ENCODE data around the gene C19orf38. TPM values are rescaled to one million over a fixed set of nuclear protein-coding genes. Genes with fewer than 3 reads are reported as not detected.

Gene C19orf38
- total RNA-seq, 1 experiment from 2014 or later: 0.30 TPM

DNA sequence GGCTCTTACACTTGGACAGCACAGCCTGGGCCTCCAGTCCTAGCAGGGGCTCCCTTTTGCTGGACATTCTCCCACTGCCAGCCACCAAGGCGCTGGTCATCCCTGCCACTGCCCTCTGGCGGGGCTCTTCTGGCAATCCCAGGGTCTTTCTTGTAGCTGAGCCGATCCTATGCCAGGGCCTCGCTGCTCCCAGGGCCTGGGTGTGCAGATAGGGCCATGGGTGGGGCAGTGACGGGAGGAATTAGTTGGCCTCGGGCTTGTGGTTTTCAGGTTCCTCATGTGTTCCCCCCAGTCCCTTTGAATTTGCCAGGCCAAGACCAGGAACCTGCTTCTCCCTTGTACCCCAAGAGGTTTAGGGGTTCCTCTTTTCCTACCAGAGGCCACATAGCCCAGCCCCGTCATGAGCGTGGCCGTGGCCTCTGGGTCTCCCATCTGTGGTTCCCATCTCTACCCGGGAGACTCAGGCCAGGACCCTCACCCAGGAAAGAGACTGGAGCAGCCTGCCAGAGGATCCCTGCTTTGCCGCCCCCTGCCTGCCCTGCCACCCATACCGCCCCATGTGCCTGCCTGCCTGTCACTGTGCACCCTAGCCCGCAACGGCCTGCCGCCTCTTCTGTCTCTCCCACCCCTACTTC is 38.4 kb upstream of the C19orf38 start:
- peaks cover 10% of the 10 kb centered on the region for H3K9me3 Mint-ChIP-seq (ENCODE audit: unreplicated experiment)
- H3K36me3 Mint-ChIP-seq (ENCODE audit: insufficient read depth, unreplicated experiment): peaks cover 43% of the 10 kb centered on the region
- ChIA-PET CTCF (interaction anchor here (0.7 to 1.2 kb wide), 3 partner anchors 91 to 177 kb away, joined by 3 to 4 read pairs (median 3); partner anchors contain the start of gene DNM2), POLR2A (interaction anchor here (0.5 to 1.9 kb wide), 6 partner anchors 13 to 108 kb away, joined by 3 to 9 read pairs (median 5); partner anchors contain the start of genes QTRT1 and TMED1)
- no TSS peak for BruUV-seq (replicated peaks)
- no peak for TF ChIP-seq CTCF (IDR thresholded peaks at IDR 0.05; ENCODE audit: unreplicated experiment)
- no peaks in the 10 kb centered on the region for H3K27me3 Mint-ChIP-seq (ENCODE audit: insufficient read depth, unreplicated experiment)
- peak overlapping the region; percentile 63 for H3K27ac Mint-ChIP-seq (ENCODE audit: low read depth, unreplicated experiment)
- no peak overlapping the region for H3K4me3 Mint-ChIP-seq (ENCODE audit: unreplicated experiment)
- H3K4me1 Mint-ChIP-seq (ENCODE audit: insufficient read depth, unreplicated experiment): peaks cover 15% of the 10 kb centered on the region
- DNase-seq (ENCODE audit: unreplicated experiment): no peak
- intact Hi-C loops (cut with micrococcal nuclease): no loop called here

GRCh38 chr19:10811391-10812111 is 36.7 kb upstream of the C19orf38 start:
- intact Hi-C loops (cut with micrococcal nuclease): no loop called here
- Mint-ChIP-seq H3K9me3 (ENCODE audit: unreplicated experiment) (peaks cover 10% of the 10 kb centered on the region), H3K4me3 (ENCODE audit: unreplicated experiment) (no peak overlapping the region), H3K36me3 (ENCODE audit: insufficient read depth, unreplicated experiment) (peaks cover 36% of the 10 kb centered on the region), H3K27ac (ENCODE audit: low read depth, unreplicated experiment) (no peak overlapping the region), H3K4me1 (ENCODE audit: insufficient read depth, unreplicated experiment) (peaks cover 15% of the 10 kb centered on the region), H3K27me3 (ENCODE audit: insufficient read depth, unreplicated experiment) (no peaks in the 10 kb centered on the region)
- ChIA-PET POLR2A (no interaction called here), CTCF (interaction anchor here (1.2 kb wide), 1 partner anchor 230 kb away, joined by 4 read pairs; no protein-coding TSS in a partner anchor)
- DNase-seq (ENCODE audit: unreplicated experiment): no peak
- BruUV-seq (replicated peaks): no TSS peak
- no peak for TF ChIP-seq CTCF (IDR thresholded peaks at IDR 0.05; ENCODE audit: unreplicated experiment)

DNA sequence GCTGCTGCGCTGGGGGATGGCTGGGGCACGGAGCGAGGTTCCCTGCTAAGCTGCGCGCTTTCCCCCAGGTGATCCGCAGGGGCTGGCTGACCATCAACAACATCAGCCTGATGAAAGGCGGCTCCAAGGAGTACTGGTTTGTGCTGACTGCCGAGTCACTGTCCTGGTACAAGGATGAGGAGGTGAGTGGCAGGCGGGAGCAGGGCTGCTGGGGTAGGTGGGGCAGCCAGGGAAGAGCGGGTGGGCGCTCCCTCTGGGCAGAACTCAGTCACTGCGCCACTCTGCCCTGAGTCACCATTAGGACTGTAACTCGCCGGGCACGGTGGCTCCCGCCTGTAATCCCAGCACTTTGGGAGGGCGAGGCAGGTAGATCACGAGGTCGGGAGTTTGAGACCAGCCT is 36.0 kb upstream of the C19orf38 start:
- Mint-ChIP-seq H3K4me1 (ENCODE audit: insufficient read depth, unreplicated experiment) (peaks cover 15% of the 10 kb centered on the region), H3K36me3 (ENCODE audit: insufficient read depth, unreplicated experiment) (peaks cover 41% of the 10 kb centered on the region), H3K27ac (ENCODE audit: low read depth, unreplicated experiment) (no peak overlapping the region), H3K4me3 (ENCODE audit: unreplicated experiment) (no peak overlapping the region), H3K9me3 (ENCODE audit: unreplicated experiment) (peaks cover 10% of the 10 kb centered on the region), H3K27me3 (ENCODE audit: insufficient read depth, unreplicated experiment) (no peaks in the 10 kb centered on the region)
- intact Hi-C loops (cut with micrococcal nuclease): no loop called here
- no TSS peak for BruUV-seq (replicated peaks)
- no peak for DNase-seq (ENCODE audit: unreplicated experiment)
- ChIA-PET POLR2A (no interaction called here), CTCF (no interaction called here)
- no peak for TF ChIP-seq CTCF (IDR thresholded peaks at IDR 0.05; ENCODE audit: unreplicated experiment)

- H3K27ac Mint-ChIP-seq (ENCODE audit: low read depth, unreplicated experiment): peak overlapping the region; percentile 67
These were observed 35.3 kb upstream of the C19orf38 start for GRCh38 chr19:10812902-10813404.

More at GRCh38 chr19:10812902-10813404, 35.3 kb upstream of the C19orf38 start:
- Mint-ChIP-seq H3K9me3 (ENCODE audit: unreplicated experiment) (peaks cover 10% of the 10 kb centered on the region), H3K36me3 (ENCODE audit: insufficient read depth, unreplicated experiment) (peaks cover 41% of the 10 kb centered on the region), H3K4me1 (ENCODE audit: insufficient read depth, unreplicated experiment) (peaks cover 15% of the 10 kb centered on the region), H3K4me3 (ENCODE audit: unreplicated experiment) (no peak overlapping the region), H3K27me3 (ENCODE audit: insufficient read depth, unreplicated experiment) (no peaks in the 10 kb centered on the region)
- POLR2A ChIA-PET: no interaction called here
- CTCF ChIA-PET: interaction anchor here (0.6 kb wide), 1 partner anchor 97 kb away, joined by 3 read pairs; no protein-coding TSS in a partner anchor
- no TSS peak for BruUV-seq (replicated peaks)
- intact Hi-C loops (cut with micrococcal nuclease): no loop called here
- peak; percentile 82 for DNase-seq (ENCODE audit: unreplicated experiment)
- no peak for TF ChIP-seq CTCF (IDR thresholded peaks at IDR 0.05; ENCODE audit: unreplicated experiment)
